ENCODE data around the gene CNPPD1.

- TF ChIP-seq CTCF (IDR thresholded peaks at IDR 0.05) (no peak), POLR2A (IDR thresholded peaks at IDR 0.05) (no peak)
Measured at GRCh38 chr2:219158586-219158985, 18.1 kb downstream of the CNPPD1 start.
